HepG2 (cell line): Measurements from ENCODE around the gene HAUS5. TPM values are rescaled to one million over a fixed set of nuclear protein-coding genes. Genes with fewer than 3 reads are reported as not detected.

Experiments used
- ARID3A ChIP-seq: IDR thresholded peaks from 2 replicates; pipeline ENCODE4 v1.6.1; 2012; ENCODE audit warnings: low read depth, low read length, improper control_type of control experiment
- ATM ChIP-seq: fragments of 450-650 bp; IDR thresholded peaks from 2 replicates; pipeline ENCODE4 v1.7.1; 2017; ENCODE audit warnings: mild to moderate bottlenecking, borderline replicate concordance
- HNRNPLL ChIP-seq: fragments of 200-400 bp; formaldehyde crosslinking; IDR thresholded peaks from 2 replicates; pipeline ENCODE4 v1.6.1; 2017; ENCODE audit warnings: mild to moderate bottlenecking, low read depth, low read length; ENCODE audit not compliant: poor library complexity, severe bottlenecking
- JDP2 ChIP-seq: sonication (generic); formaldehyde crosslinking; IDR thresholded peaks from 2 replicates; pipeline ENCODE4 v1.8.1; 2022; ENCODE audit warnings: missing genetic modification reagents, borderline replicate concordance
- KLF12 ChIP-seq: sonication (generic); formaldehyde crosslinking; IDR thresholded peaks from 2 replicates; pipeline ENCODE4 v1.4.0; 2020; ENCODE audit warnings: missing genetic modification reagents, borderline replicate concordance
- PRDM10 ChIP-seq: sonication (generic); formaldehyde crosslinking; IDR thresholded peaks from 2 replicates; pipeline ENCODE4 v1.4.0; 2020; ENCODE audit warnings: low read depth, missing genetic modification reagents
- ZC3H4 ChIP-seq: sonication (generic); formaldehyde crosslinking; IDR thresholded peaks from 2 replicates; pipeline ENCODE4 v1.4.0; 2020; ENCODE audit warnings: missing genetic modification reagents, borderline replicate concordance
- ZKSCAN1 ChIP-seq: fragments of 150-350 bp; IDR thresholded peaks from 2 replicates; pipeline ENCODE4 v1.6.1; 2014; ENCODE audit warnings: low read length
- ZNF230 ChIP-seq: sonication (generic); formaldehyde crosslinking; IDR thresholded peaks from 2 replicates; pipeline ENCODE4 v1.4.0; 2020; ENCODE audit warnings: mild to moderate bottlenecking, missing genetic modification reagents
- ZNF558 ChIP-seq: sonication (generic); formaldehyde crosslinking; IDR thresholded peaks from 2 replicates; pipeline ENCODE4 v1.9.0; 2022; ENCODE audit warnings: mild to moderate bottlenecking, missing genetic modification reagents, borderline replicate concordance
- ZNF570 ChIP-seq: sonication (generic); formaldehyde crosslinking; IDR thresholded peaks from 2 replicates; pipeline ENCODE4 v1.4.0; 2020; ENCODE audit warnings: mild to moderate bottlenecking, missing genetic modification reagents, borderline replicate concordance
- ZNF644 ChIP-seq: IDR thresholded peaks from 2 replicates; pipeline ENCODE4 v1.6.1; 2016; ENCODE audit warnings: low read depth
- ZNF747 ChIP-seq: sonication (generic); formaldehyde crosslinking; IDR thresholded peaks from 2 replicates; pipeline ENCODE4 v1.8.1; 2023; ENCODE audit warnings: missing genetic modification reagents, mild to moderate bottlenecking, borderline replicate concordance
- polyA plus RNA-seq, 8 experiments: library from polyadenylated mRNA; depleted of rRNA in 3 of 8; stranded (reverse) in 7 of 8; unstranded in 1 of 8; fragments of >200 nt; fragmentation: Illumina TruSeq in 4 of 8; extraction: Trizol in 4 of 8; gene quantifications; 2 replicates each; pipeline versions ENCODE4 v1.2.1 to v1.2.3, GENCODE V29; 2011 to 2016; ENCODE audit warnings: low read depth in 4 of 8, missing spikeins in 1 of 8, mixed read lengths in 1 of 8; ENCODE audit not compliant: insufficient read depth in 1 of 8
- total RNA-seq, 5 experiments: library from RNA; depleted of rRNA; stranded (reverse); fragments of >200 nt; fragmentation: Illumina TruSeq; extraction: Trizol; gene quantifications; 2 replicates each; pipeline ENCODE4 v1.2.3, GENCODE V29; 2016; ENCODE audit warnings: low read depth in 1 of 5
- TF ChIP-seq, protein P1 (sequence below): sonication (generic); formaldehyde crosslinking; IDR thresholded peaks from 2 replicates; pipeline ENCODE4 v1.5.0; 2020; ENCODE audit warnings: mild to moderate bottlenecking, low read depth, missing genetic modification reagents, borderline replicate concordance
- TF ChIP-seq, protein P2 (sequence below): sonication (generic); formaldehyde crosslinking; IDR thresholded peaks from 2 replicates; pipeline ENCODE4 v1.4.0; 2020; ENCODE audit warnings: missing genetic modification reagents
- TF ChIP-seq, protein P3 (sequence below): IDR thresholded peaks from 2 replicates; pipeline ENCODE4 v1.6.1; 2016; ENCODE audit warnings: low read depth

HAUS5 gene
- total and polyA plus RNA-seq, 2 of the 13 experiments (the other 11 are each of a cell fraction or from before 2014, with no cell fraction given), result 10.3 to 17.7 TPM

DNA sequence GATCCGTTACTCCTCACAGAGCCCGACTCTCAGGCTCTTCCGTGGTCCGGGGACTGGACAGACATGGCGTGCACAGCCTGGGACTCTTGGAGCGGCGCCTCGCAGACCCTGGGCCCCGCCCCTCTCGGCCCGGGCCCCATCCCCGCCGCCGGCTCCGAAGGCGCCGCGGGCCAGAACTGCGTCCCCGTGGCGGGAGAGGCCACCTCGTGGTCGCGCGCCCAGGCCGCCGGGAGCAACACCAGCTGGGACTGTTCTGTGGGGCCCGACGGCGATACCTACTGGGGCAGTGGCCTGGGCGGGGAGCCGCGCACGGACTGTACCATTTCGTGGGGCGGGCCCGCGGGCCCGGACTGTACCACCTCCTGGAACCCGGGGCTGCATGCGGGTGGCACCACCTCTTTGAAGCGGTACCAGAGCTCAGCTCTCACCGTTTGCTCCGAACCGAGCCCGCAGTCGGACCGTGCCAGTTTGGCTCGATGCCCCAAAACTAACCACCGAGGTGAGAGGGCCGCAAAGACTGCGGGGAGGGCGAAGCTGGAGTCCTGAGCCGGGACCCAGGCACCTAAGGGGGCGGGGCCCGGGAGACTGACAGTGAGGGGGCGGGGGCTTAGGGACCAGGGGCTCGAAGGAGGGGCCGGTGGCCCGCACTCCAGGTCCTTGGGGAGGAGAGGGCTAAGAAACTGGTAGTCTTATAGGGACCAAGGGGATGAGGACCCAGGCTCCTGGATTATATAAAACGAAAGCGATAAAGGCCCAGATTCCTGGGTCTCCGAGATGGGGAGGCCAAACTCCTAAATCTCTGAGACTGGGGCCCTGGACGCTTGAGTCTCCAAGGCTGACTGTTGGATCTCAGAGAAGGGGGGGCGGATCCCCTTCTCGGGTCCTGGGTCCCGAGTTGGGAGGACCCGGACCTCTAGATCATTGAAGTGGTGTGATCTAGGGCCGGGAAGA is 31.0 kb downstream of the HAUS5 start (continued):
- TF ChIP-seq PRDM10 (peak; percentile 99), ATM (no peak), ZNF570 (no peak), ZNF230 (CRISPR knock-in tag) (peak; percentile 45; the same call in 1 of the 2 replicates), JDP2 (CRISPR knock-in tag) (peak; percentile 34; the same call in 1 of the 2 replicates), ZNF558 (peak; percentile 79; the same call in 1 of the 2 replicates), ZKSCAN1 (no peak), ZC3H4 (CRISPR knock-in tag) (no peak), ZNF747 (CRISPR knock-in tag) (no peak; the same call in none of the 2 replicates), ZNF644 (CRISPR knock-in tag) (no peak), HNRNPLL (peak; percentile 55), KLF12 (peak; percentile 71; the same call in 1 of the 2 replicates), ARID3A (no peak)
- TF ChIP-seq, protein P1, sequence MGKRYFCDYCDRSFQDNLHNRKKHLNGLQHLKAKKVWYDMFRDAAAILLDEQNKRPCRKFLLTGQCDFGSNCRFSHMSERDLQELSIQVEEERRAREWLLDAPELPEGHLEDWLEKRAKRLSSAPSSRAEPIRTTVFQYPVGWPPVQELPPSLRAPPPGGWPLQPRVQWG, result no peak
- TF ChIP-seq, protein P2, sequence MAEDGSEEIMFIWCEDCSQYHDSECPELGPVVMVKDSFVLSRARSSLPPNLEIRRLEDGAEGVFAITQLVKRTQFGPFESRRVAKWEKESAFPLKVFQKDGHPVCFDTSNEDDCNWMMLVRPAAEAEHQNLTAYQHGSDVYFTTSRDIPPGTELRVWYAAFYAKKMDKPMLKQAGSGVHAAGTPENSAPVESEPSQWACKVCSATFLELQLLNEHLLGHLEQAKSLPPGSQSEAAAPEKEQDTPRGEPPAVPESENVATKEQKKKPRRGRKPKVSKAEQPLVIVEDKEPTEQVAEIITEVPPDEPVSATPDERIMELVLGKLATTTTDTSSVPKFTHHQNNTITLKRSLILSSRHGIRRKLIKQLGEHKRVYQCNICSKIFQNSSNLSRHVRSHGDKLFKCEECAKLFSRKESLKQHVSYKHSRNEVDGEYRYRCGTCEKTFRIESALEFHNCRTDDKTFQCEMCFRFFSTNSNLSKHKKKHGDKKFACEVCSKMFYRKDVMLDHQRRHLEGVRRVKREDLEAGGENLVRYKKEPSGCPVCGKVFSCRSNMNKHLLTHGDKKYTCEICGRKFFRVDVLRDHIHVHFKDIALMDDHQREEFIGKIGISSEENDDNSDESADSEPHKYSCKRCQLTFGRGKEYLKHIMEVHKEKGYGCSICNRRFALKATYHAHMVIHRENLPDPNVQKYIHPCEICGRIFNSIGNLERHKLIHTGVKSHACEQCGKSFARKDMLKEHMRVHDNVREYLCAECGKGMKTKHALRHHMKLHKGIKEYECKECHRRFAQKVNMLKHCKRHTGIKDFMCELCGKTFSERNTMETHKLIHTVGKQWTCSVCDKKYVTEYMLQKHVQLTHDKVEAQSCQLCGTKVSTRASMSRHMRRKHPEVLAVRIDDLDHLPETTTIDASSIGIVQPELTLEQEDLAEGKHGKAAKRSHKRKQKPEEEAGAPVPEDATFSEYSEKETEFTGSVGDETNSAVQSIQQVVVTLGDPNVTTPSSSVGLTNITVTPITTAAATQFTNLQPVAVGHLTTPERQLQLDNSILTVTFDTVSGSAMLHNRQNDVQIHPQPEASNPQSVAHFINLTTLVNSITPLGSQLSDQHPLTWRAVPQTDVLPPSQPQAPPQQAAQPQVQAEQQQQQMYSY (CRISPR knock-in tag), result peak; percentile 49; the same call in 1 of the 2 replicates
- TF ChIP-seq, protein P3, sequence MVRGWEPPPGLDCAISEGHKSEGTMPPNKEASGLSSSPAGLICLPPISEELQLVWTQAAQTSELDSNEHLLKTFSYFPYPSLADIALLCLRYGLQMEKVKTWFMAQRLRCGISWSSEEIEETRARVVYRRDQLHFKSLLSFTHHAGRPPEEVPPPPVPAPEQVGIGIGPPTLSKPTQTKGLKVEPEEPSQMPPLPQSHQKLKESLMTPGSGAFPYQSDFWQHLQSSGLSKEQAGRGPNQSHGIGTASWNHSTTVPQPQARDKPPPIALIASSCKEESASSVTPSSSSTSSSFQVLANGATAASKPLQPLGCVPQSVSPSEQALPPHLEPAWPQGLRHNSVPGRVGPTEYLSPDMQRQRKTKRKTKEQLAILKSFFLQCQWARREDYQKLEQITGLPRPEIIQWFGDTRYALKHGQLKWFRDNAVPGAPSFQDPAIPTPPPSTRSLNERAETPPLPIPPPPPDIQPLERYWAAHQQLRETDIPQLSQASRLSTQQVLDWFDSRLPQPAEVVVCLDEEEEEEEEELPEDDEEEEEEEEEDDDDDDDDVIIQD (CRISPR knock-in tag), result peak; percentile 46; the same call in 1 of the 2 replicates
